GM23338 (cell line): Measurements from ENCODE around the gene PPP1R12A. TPM values are rescaled to one million over a fixed set of nuclear protein-coding genes. Genes with fewer than 3 reads are reported as not detected.

Experiments
- ATAC-seq: fragments of 200-7000 bp; cut with Tn5 transposase; 3 replicates; pipeline ENCODE4 v1.9.1; 2020
- DNase-seq: peaks from one replicate; pipeline ENCODE4 v3.0.0-alpha.2; 2015; ENCODE audit warnings: low spot score
- H2AFZ ChIP-seq: fragments of 200-600 bp; sonication (generic); 2 replicates; pipeline ENCODE4 v1.8.0; 2016; ENCODE audit warnings: antibody characterized with exemption, mild to moderate bottlenecking, moderate library complexity
- H3F3A ChIP-seq: fragments of 200-600 bp; sonication (generic); replicated peaks from 2 replicates; pipeline ENCODE4 v1.8.0; 2017; ENCODE audit warnings: antibody characterized with exemption, mixed run types, low read depth
- H3K27ac ChIP-seq: fragments of 200-600 bp; sonication (generic); 2 replicates; pipeline ENCODE4 v1.6.1; 2016; ENCODE audit warnings: low read depth
- H3K27me3 ChIP-seq: fragments of 200-600 bp; sonication (generic); 2 replicates; pipeline ENCODE4 v1.8.0; 2016; ENCODE audit warnings: mild to moderate bottlenecking, mixed run types, moderate library complexity; ENCODE audit not compliant: insufficient read depth
- H3K36me3 ChIP-seq: fragments of 200-600 bp; sonication (generic); 2 replicates; pipeline ENCODE4 v1.8.0; 2016; ENCODE audit warnings: mild to moderate bottlenecking; ENCODE audit not compliant: insufficient read depth
- H3K4me1 ChIP-seq: fragments of 200-600 bp; sonication (generic); 2 replicates; pipeline ENCODE4 v1.8.0; 2016; ENCODE audit warnings: mild to moderate bottlenecking, moderate library complexity; ENCODE audit not compliant: insufficient read depth
- H3K4me2 ChIP-seq: fragments of 200-600 bp; sonication (generic); 2 replicates; pipeline ENCODE4 v1.7.1; 2017; ENCODE audit warnings: mixed run types
- H3K4me3 ChIP-seq: fragments of 200-600 bp; sonication (generic); 2 replicates; pipeline ENCODE4 v1.6.1; 2016; ENCODE audit warnings: mixed run types
- H3K79me2 ChIP-seq: fragments of 200-600 bp; sonication (generic); replicated peaks from 2 replicates; pipeline ENCODE4 v1.8.0; 2017; ENCODE audit warnings: mild to moderate bottlenecking; ENCODE audit not compliant: insufficient read depth
- H3K9me2 ChIP-seq: fragments of 200-600 bp; sonication (generic); 2 replicates; pipeline ENCODE4 v1.8.0; 2017; ENCODE audit not compliant: insufficient read depth
- H4K20me1 ChIP-seq: fragments of 200-600 bp; sonication (generic); replicated peaks from 2 replicates; pipeline ENCODE4 v1.8.0; 2017; ENCODE audit warnings: mild to moderate bottlenecking; ENCODE audit not compliant: insufficient read depth
- H3K27ac Mint-ChIP-seq: 2 replicates; pipeline ENCODE4 v1.8.0; 2020; ENCODE audit warnings: inconsistent platforms, mild to moderate bottlenecking, moderate library complexity, mixed read lengths
- H3K27me3 Mint-ChIP-seq: 3 replicates; pipeline ENCODE4 v1.8.0; 2022; ENCODE audit warnings: low read depth, mild to moderate bottlenecking, moderate library complexity, mixed read lengths, inconsistent platforms; ENCODE audit not compliant: insufficient read depth, poor library complexity
- H3K36me3 Mint-ChIP-seq: 3 replicates; pipeline ENCODE4 v1.8.0; 2021; ENCODE audit warnings: low read depth, mild to moderate bottlenecking, inconsistent platforms, moderate library complexity, mixed read lengths
- H3K4me1 Mint-ChIP-seq: 3 replicates; pipeline ENCODE4 v1.8.0; 2020; ENCODE audit warnings: mild to moderate bottlenecking, inconsistent platforms, mixed read lengths
- H3K4me3 Mint-ChIP-seq: 3 replicates; pipeline ENCODE4 v1.8.0; 2021; ENCODE audit warnings: moderate library complexity, mild to moderate bottlenecking, inconsistent platforms, mixed read lengths
- H3K9me3 Mint-ChIP-seq: 3 replicates; pipeline ENCODE4 v1.8.0; 2020; ENCODE audit warnings: moderate library complexity, mild to moderate bottlenecking, inconsistent platforms, mixed read lengths
- CREB1 ChIP-seq: fragments of 250-450 bp; sonication (Bioruptor Pico); IDR thresholded peaks from 2 replicates; pipeline ENCODE4 v1.5.0; 2020; ENCODE audit warnings: low read depth, mild to moderate bottlenecking, moderate library complexity
- CTCF ChIP-seq, 2 experiments: fragments of 200-600 bp in 1 of 2; sonication (generic) in 1 of 2; conservative IDR thresholded peaks; 2 replicates each; pipeline versions ENCODE4 v1.5.1 to v1.6.1; 2016 to 2017; ENCODE audit warnings: antibody characterized with exemption in 2 of 2, low read depth in 2 of 2, mild to moderate bottlenecking in 2 of 2, moderate library complexity in 1 of 2
- EZH2 ChIP-seq: fragments of 200-600 bp; sonication (generic); IDR thresholded peaks from one replicate; pipeline ENCODE4 v1.8.0; 2017; ENCODE audit warnings: antibody characterized with exemption, mild to moderate bottlenecking, low read depth; ENCODE audit not compliant: unreplicated experiment
- EZH2phosphoT487 ChIP-seq: fragments of 200-600 bp; sonication (generic); IDR thresholded peaks from one replicate; pipeline ENCODE4 v1.8.1; 2018; ENCODE audit warnings: antibody characterized with exemption; ENCODE audit not compliant: unreplicated experiment
- JUNB ChIP-seq: IDR thresholded peaks from one replicate; pipeline ENCODE4 v1.6.1; 2016; ENCODE audit warnings: antibody characterized with exemption; ENCODE audit not compliant: unreplicated experiment
- NANOG ChIP-seq: IDR thresholded peaks from 2 replicates; pipeline ENCODE4 v1.6.1; 2016; ENCODE audit warnings: antibody characterized with exemption, borderline replicate concordance
- POLR2AphosphoS5 ChIP-seq: IDR thresholded peaks from 2 replicates; pipeline ENCODE4 v1.6.1; 2016; ENCODE audit warnings: antibody characterized with exemption, low read depth
- STAT1 ChIP-seq: IDR thresholded peaks from one replicate; pipeline ENCODE4 v1.6.1; 2016; ENCODE audit warnings: antibody characterized with exemption; ENCODE audit not compliant: unreplicated experiment
- ZNF114 ChIP-seq: fragments of 250-450 bp; sonication (Bioruptor Pico); IDR thresholded peaks from 2 replicates; pipeline ENCODE4 v1.5.0; 2020; ENCODE audit warnings: mild to moderate bottlenecking, moderate library complexity
- ZNF331 ChIP-seq: fragments of 250-450 bp; sonication (Bioruptor Pico); IDR thresholded peaks from 2 replicates; pipeline ENCODE4 v1.5.0; 2020; ENCODE audit warnings: low read depth, mild to moderate bottlenecking, moderate library complexity
- ZNF462 ChIP-seq: fragments of 250-450 bp; sonication (Bioruptor Pico); IDR thresholded peaks from 2 replicates; pipeline ENCODE4 v1.5.0; 2020; ENCODE audit warnings: mild to moderate bottlenecking, moderate library complexity
- polyA plus RNA-seq: library from polyadenylated mRNA; unstranded; fragments of >200 nt; fragmentation: Nextera tagmentation; extraction: Ambion mirVana; gene quantifications from 2 replicates; pipeline ENCODE4 v1.2.1, GENCODE V29; 2016
- total RNA-seq: library from RNA; depleted of rRNA; stranded (reverse); fragments of >200 nt; shearing (Covaris generic); gene quantifications from 2 replicates; pipeline ENCODE4 v1.2.3, GENCODE V29; 2014
- TF ChIP-seq, protein P1 (sequence below): IDR thresholded peaks from 2 replicates; pipeline ENCODE4 v1.6.1; 2016; ENCODE audit warnings: antibody characterized with exemption
- TF ChIP-seq, protein P2 (sequence below): IDR thresholded peaks from one replicate; pipeline ENCODE4 v1.6.1; 2018; ENCODE audit warnings: antibody characterized with exemption; ENCODE audit not compliant: unreplicated experiment

PPP1R12A gene
- total and polyA plus RNA-seq, 2 experiments from 2014 or later, result 91.6 to 146 TPM

DNA sequence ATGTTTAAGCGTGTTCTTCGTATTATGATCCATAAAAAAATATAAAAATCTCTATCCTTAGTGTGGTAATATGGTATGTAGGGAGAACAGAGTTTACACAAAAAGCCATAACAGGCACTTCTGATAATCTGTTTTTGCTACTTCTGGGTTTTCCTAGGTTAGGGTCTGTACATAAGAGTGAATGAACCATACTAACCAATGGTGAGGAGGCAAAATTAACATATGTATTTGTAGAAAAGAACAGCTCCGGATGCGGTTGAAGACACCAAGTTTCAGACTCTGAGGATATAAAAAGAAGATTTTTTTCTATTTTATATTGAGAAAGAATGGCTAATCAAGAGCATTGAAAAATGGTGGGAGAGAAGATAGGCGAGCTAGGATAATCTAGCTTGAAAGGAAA, 40.2 kb upstream of the PPP1R12A start:
- TF ChIP-seq JUNB (no peak), CTCF (conservative IDR thresholded peaks at IDR 0.05; ENCODE audit: low read depth in 2 of 2) (no peak), CREB1 (CRISPR knock-in tag) (no peak), STAT1 (no peak), POLR2AphosphoS5 (no peak), ZNF331 (CRISPR knock-in tag) (no peak), EZH2 (no peak), EZH2phosphoT487 (no peak), ZNF114 (CRISPR knock-in tag) (no peak), NANOG (no peak), ZNF462 (CRISPR knock-in tag) (no peak)
- TF ChIP-seq, protein P1, sequence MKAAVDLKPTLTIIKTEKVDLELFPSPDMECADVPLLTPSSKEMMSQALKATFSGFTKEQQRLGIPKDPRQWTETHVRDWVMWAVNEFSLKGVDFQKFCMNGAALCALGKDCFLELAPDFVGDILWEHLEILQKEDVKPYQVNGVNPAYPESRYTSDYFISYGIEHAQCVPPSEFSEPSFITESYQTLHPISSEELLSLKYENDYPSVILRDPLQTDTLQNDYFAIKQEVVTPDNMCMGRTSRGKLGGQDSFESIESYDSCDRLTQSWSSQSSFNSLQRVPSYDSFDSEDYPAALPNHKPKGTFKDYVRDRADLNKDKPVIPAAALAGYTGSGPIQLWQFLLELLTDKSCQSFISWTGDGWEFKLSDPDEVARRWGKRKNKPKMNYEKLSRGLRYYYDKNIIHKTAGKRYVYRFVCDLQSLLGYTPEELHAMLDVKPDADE, result no peak
- TF ChIP-seq, protein P2, sequence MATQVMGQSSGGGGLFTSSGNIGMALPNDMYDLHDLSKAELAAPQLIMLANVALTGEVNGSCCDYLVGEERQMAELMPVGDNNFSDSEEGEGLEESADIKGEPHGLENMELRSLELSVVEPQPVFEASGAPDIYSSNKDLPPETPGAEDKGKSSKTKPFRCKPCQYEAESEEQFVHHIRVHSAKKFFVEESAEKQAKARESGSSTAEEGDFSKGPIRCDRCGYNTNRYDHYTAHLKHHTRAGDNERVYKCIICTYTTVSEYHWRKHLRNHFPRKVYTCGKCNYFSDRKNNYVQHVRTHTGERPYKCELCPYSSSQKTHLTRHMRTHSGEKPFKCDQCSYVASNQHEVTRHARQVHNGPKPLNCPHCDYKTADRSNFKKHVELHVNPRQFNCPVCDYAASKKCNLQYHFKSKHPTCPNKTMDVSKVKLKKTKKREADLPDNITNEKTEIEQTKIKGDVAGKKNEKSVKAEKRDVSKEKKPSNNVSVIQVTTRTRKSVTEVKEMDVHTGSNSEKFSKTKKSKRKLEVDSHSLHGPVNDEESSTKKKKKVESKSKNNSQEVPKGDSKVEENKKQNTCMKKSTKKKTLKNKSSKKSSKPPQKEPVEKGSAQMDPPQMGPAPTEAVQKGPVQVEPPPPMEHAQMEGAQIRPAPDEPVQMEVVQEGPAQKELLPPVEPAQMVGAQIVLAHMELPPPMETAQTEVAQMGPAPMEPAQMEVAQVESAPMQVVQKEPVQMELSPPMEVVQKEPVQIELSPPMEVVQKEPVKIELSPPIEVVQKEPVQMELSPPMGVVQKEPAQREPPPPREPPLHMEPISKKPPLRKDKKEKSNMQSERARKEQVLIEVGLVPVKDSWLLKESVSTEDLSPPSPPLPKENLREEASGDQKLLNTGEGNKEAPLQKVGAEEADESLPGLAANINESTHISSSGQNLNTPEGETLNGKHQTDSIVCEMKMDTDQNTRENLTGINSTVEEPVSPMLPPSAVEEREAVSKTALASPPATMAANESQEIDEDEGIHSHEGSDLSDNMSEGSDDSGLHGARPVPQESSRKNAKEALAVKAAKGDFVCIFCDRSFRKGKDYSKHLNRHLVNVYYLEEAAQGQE, result no peak
- Histone ChIP-seq H3K4me1 (peaks cover 10% of the 10 kb centered on the region), H3K4me3 (no peak overlapping the region), H3K9me2 (no peaks in the 10 kb centered on the region), H3K27me3 (no peaks in the 10 kb centered on the region), H3K36me3 (no peaks in the 10 kb centered on the region), H4K20me1 (no peaks in the 10 kb centered on the region), H3K4me2 (no peak overlapping the region), H3F3A (no peaks in the 10 kb centered on the region), H2AFZ (no peak overlapping the region; the same call in 1 of the 2 replicates), H3K27ac (no peak overlapping the region), H3K79me2 (no peaks in the 10 kb centered on the region)
- no peaks in the 10 kb centered on the region for H3K9me3 Mint-ChIP-seq
- H3K27ac Mint-ChIP-seq, result no peak overlapping the region
- no peak for DNase-seq
- peaks cover 2% of the 10 kb centered on the region for H3K27me3 Mint-ChIP-seq
- peaks cover 3% of the 10 kb centered on the region; the same call in 2 of the 3 replicates for H3K4me1 Mint-ChIP-seq
- no peak for ATAC-seq
- H3K36me3 Mint-ChIP-seq, result no peaks in the 10 kb centered on the region
- H3K4me3 Mint-ChIP-seq, result no peak overlapping the region
